GM18519 (cell line): ENCODE data around the gene SLC12A4.

ENCODE experiments used
- ATAC-seq: cut with Tn5 transposase; IDR thresholded peaks from one replicate; pipeline ENCODE4 v1.9.1; 2021; ENCODE audit warnings: mild to moderate bottlenecking, moderate library complexity; ENCODE audit not compliant: unreplicated experiment, low FRiP score

The SLC12A4 gene

DNA sequence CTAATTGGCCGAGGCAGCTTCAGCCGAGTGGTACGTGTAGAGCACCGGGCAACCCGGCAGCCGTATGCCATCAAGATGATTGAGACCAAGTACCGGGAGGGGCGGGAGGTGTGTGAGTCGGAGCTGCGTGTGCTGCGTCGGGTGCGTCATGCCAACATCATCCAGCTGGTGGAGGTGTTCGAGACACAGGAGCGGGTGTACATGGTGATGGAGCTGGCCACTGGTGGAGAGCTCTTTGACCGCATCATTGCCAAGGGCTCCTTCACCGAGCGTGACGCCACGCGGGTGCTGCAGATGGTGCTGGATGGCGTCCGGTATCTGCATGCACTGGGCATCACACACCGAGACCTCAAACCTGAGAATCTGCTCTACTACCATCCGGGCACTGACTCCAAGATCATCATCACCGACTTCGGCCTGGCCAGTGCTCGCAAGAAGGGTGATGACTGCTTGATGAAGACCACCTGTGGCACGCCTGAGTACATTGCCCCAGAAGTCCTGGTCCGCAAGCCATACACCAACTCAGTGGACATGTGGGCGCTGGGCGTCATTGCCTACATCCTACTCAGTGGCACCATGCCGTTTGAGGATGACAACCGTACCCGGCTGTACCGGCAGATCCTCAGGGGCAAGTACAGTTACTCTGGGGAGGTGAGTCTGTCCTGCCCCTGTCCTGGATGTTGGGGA lies 59.2 kb downstream of the SLC12A4 start:
- ATAC-seq: no peak

DNA sequence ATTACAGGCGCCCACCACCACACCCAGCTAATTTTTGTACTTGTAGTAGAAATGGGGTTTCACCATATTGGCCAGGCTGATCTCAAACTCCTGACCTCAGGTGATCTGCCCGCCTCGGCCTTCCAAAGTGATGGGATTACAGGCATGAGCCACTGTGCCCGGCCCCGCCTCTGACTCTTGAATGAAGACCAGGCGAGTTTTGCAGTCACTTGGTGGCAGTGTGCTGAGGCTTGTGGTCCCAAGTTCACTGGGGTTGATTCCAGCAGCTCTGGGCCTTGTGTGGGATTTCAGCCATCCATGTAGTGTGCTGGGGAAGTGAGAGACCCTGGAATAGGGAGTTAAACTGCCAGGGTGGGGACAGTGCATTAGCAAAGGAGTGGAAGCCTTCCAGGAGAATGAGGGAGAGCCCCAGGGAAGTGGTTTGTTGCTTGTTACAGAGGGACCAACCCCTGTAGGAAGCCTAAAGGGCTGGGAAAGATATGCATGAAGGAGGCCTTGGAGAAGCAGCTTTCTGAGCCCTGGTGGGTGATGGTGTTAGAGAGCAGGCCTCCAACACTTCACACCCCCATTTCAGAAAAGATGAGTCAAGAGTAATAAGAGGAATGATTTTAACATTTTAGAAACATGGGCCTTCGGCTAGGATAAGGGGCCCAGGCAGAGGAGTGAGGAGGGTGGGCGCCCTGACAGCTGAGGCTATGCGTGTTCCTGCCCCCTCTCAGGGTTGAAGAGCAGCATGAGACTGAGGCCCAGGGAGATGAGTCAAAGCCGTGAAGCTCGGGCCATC lies 60.8 kb downstream of the SLC12A4 start:
- no peak for ATAC-seq

DNA sequence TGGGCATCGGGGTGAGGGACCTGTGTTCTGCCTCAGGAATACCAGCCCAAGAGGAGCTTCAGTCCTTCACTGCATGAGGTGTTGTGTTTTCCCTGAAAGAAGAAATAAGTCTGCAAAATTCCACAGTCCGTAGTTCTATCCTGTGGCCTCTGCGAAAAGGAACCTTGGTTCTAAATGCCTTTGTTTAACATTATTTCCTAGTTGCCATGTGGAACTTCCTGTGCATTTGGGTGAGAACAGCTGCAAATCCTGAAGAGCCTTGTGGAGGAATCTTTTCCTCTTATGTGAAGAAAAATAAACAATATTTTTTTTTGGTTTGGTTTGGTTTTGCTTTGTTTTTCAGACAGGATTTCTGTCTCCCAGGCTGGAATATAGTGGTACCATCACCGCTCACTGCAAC lies 65.6 kb downstream of the SLC12A4 start:
- ATAC-seq: no peak

DNA sequence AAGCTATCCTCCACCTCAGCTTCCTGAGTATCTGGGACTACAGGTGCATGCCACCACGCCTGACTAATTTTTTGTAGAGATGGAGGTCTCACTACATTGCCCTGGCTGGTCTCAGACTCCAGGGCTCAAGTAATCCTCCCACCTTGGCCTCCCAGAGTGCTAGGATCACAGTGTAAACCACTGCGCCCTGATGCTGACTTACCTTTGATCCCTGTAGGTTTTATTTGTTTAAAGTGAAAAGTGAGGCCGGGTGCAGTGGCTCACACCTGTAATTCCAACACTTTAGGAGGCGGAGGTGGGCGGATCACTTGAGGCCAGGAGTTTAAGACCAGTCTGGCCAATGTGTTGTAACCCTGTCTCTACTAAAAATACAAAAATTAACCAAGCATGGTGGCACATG lies 66.7 kb downstream of the SLC12A4 start:
- ATAC-seq: no peak

DNA sequence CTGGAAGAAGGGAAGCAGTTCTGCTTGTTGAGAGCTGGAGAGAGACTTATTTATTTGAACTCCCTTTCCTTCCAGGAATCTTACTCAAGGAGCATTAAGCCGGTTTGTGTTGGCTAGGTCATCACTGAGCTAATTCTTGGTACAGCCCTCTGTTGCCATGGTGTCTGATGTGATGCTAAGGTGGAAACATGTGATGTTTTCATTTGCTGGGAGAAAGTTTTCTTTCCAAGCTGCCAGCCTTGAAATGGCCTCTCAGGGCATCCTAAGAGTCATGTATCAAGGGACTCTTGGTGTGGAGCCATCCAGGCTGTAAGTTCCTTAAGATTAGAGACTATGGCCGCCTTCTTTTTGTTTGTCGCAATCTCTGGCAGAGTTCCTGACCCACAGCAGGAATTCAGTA lies 71.2 kb downstream of the SLC12A4 start:
- ATAC-seq: no peak

DNA sequence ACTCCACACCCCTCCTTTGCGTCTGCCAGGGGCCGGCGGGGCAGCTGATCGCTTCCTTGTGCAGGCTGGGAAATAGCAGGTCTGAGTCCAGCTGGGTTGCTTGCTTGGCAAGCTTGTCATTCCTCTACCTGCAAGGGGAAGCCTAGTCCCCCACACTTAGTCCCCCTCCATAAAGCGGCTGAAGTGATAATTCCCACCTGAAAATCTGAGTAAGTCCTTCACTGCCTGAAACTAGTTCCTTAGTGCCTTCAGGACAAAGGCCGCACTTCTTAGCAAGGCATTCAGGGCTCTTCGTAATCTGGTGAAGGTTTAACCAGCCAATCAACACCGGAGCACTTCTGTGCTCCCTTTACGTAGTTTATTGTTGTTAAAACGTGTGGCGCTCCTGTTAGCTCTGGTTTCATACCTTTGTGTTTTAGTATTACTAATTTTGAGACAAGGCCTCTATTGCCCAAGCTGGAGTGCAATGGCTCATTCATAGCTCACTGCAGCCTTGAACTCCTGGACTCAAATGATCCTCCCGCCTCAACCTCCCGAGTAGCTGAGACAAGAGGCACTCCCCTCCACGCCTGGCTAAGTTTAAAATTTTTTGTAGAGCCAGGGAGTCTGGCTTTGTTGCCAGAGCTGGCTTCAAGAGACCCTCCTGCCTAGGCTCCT lies 74.6 kb downstream of the SLC12A4 start:
- no peak for ATAC-seq
